GM19467 (cell line): Measurements from ENCODE around the gene EPB41L4A.
"Not testable (repeated sequence)": the region's sequence is repeated elsewhere in the genome, so short reads cannot be mapped to it uniquely, and the experiment has no call there.

Experiments
- ATAC-seq: cut with Tn5 transposase; IDR thresholded peaks from one replicate; pipeline ENCODE4 v1.9.1; 2021; ENCODE audit warnings: mild to moderate bottlenecking, moderate library complexity; ENCODE audit not compliant: unreplicated experiment

Gene EPB41L4A

GRCh38 chr5:112263469-112263868 lies 155.6 kb downstream of the EPB41L4A start:
- ATAC-seq = no peak

GRCh38 chr5:112258571-112258970 lies 160.5 kb downstream of the EPB41L4A start:
- no peak for ATAC-seq

- ATAC-seq = no peak
Measured at GRCh38 chr5:112257976-112258375, 161.1 kb downstream of the EPB41L4A start.

GRCh38 chr5:112257005-112257404 lies 162.1 kb downstream of the EPB41L4A start:
- no peak for ATAC-seq

- ATAC-seq = no peak
Measured at GRCh38 chr5:112254303-112254702, 164.8 kb downstream of the EPB41L4A start.

- no peak for ATAC-seq
Measured at GRCh38 chr5:112253478-112254250, 165.4 kb downstream of the EPB41L4A start.

- ATAC-seq = no peak
Measured at GRCh38 chr5:112250551-112250950, 168.5 kb downstream of the EPB41L4A start.

- ATAC-seq = no peak
Measured at GRCh38 chr5:112248623-112249022, 170.5 kb downstream of the EPB41L4A start.

GRCh38 chr5:112247960-112248359 lies 171.1 kb downstream of the EPB41L4A start:
- ATAC-seq = no peak

- no peak for ATAC-seq
Measured at GRCh38 chr5:112245656-112246055, 173.4 kb downstream of the EPB41L4A start.

GRCh38 chr5:112239996-112240395 lies 179.1 kb downstream of the EPB41L4A start:
- ATAC-seq = no peak

- no peak for ATAC-seq
Measured at GRCh38 chr5:112238473-112238872, 180.6 kb downstream of the EPB41L4A start.

- no peak for ATAC-seq
Measured at GRCh38 chr5:112237456-112237855, 181.6 kb downstream of the EPB41L4A start.

GRCh38 chr5:112234000-112234399 lies 185.1 kb downstream of the EPB41L4A start:
- ATAC-seq = no peak

- ATAC-seq = no peak
Measured at GRCh38 chr5:112232667-112233066, 186.4 kb downstream of the EPB41L4A start.

- ATAC-seq = no peak
Measured at GRCh38 chr5:112230606-112231005, 188.5 kb downstream of the EPB41L4A start.

GRCh38 chr5:112228667-112229066 lies 190.4 kb downstream of the EPB41L4A start:
- no peak for ATAC-seq

- no peak for ATAC-seq
Measured at GRCh38 chr5:112227911-112228631, 191.0 kb downstream of the EPB41L4A start.

GRCh38 chr5:112226215-112226614 lies 192.9 kb downstream of the EPB41L4A start:
- ATAC-seq = no peak

- ATAC-seq = not testable (repeated sequence)
Measured at GRCh38 chr5:112222997-112223396, 196.1 kb downstream of the EPB41L4A start.

- ATAC-seq = no peak
Measured at GRCh38 chr5:112221128-112221527, 197.9 kb downstream of the EPB41L4A start.

GRCh38 chr5:112219000-112219399 lies 200.1 kb downstream of the EPB41L4A start:
- no peak for ATAC-seq
